ENCODE results near the gene MAGI1.

The MAGI1 gene

GRCh38 chr3:65939184-65939583 lies 99.5 kb downstream of the MAGI1 start:
- DNase-seq, result no peak

GRCh38 chr3:65938676-65939075 lies 100.0 kb downstream of the MAGI1 start:
- no peak for DNase-seq

- DNase-seq, result no peak
These were observed 100.6 kb downstream of the MAGI1 start for GRCh38 chr3:65938147-65938546.

DNA sequence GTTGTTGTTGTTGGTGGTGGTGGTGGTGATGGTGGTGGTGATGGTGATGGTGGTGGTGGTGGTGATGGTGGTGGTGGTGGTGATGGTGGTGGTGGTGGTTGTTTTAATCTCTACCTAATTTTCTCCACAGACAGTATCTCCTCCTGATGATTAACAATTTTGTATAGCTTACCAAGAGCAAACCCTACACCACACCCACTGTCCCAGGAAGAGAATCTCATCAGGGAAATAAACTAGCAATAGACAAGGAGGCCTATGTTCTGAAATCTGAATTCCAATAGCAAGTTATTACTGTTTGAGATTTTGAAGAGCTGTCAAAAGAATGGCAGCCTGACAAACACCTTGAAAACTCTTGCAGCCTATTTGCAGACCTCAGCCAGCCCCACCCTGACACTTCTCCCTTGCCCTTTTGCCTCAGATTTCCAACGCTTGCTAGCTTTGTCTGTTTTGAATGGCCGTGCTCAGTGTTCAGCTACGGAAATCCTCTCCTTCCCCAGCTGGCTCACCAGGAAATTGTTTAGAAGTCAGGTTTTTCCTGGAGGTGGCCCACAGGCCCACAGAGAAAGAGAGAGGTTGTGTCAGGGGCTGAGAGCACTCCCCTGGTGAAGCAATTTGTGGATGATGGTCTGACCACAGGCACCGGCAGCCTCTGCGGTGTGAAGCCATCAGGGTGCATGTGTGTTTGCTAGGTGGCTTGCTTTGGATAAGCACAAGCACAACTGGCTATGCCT lies 101.6 kb downstream of the MAGI1 start:
- DNase-seq, result no peak

GRCh38 chr3:65935724-65936123 lies 103.0 kb downstream of the MAGI1 start:
- DNase-seq, result no peak

GRCh38 chr3:65930648-65931047 lies 108.1 kb downstream of the MAGI1 start:
- no peak for DNase-seq

- no peak for DNase-seq
These were observed 110.6 kb downstream of the MAGI1 start for GRCh38 chr3:65928110-65928509.

DNA sequence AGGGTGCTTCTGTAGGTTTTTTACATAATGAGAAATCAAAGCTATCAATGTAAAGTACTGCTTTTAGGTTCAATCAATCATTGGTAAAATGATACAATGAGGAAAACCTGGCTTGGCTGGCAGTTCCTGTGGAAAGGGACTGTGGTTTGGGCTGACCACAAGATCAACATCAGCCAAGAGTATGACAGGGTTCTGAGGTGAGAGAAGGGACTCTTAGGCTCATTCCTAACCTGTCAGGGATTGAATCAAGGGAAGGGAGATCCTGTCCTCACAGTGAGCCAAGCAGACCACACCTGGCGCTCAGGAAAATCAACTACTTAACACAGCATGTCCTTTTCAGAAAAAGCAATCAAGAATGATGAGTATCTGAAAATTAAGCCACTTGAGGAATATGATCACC lies 111.1 kb downstream of the MAGI1 start:
- no peak for DNase-seq

DNA sequence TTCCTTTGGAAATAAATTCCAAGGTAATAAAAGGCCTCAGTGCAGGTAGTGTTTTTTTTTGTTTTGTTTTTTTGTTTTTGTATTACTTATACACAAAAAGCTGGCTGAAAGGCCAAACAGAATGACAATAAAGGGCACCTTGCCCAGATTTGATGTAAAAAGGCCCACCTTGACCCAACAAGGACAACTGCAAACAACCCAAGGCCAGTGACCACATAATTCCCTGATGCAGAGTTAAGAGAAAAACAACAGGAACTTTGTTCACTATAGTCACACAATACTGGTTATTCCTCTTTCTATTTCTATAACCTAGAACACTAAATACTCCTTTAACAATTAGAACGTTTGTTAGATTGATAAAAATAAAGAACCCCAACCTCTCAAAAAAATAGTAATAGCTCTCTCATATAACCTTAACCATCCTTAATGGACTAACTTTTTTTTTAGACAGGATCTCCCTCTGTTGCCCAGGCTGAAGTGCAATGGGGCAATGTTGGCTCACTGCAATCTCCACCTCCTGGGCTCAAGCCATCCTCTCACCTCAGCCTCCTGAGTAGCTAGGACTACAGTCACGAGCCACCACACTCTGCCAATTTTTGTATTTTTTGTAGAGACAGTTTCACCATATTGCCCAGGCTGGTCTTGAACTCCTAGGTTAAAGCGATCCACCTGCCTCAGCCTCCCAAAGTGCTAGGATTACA lies 113.3 kb downstream of the MAGI1 start:
- DNase-seq, result no peak

GRCh38 chr3:65924762-65925161 lies 114.0 kb downstream of the MAGI1 start:
- DNase-seq, result no peak

- no peak for DNase-seq
These were observed 116.3 kb downstream of the MAGI1 start for GRCh38 chr3:65922441-65922840.

DNA sequence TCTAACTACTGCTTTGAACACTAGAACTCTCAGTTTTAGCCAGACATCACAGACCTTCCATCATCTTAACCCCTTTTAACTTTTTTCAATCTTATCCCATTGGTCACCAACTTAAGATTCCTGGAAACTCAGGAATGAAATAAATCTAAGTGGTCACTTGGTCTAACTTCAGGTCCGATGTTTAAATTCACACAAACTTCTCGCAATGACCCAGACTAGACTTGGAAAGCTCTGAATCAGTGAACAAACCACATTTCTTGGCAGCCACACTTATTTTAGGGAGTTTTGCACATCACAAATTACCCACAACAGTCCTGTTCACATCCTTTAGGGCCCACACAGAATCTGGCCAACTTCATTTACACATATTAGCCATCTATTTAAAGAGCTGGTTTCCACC lies 118.9 kb downstream of the MAGI1 start:
- DNase-seq, result no peak

- DNase-seq, result no peak
These were observed 123.2 kb downstream of the MAGI1 start for GRCh38 chr3:65915477-65915876.

DNA sequence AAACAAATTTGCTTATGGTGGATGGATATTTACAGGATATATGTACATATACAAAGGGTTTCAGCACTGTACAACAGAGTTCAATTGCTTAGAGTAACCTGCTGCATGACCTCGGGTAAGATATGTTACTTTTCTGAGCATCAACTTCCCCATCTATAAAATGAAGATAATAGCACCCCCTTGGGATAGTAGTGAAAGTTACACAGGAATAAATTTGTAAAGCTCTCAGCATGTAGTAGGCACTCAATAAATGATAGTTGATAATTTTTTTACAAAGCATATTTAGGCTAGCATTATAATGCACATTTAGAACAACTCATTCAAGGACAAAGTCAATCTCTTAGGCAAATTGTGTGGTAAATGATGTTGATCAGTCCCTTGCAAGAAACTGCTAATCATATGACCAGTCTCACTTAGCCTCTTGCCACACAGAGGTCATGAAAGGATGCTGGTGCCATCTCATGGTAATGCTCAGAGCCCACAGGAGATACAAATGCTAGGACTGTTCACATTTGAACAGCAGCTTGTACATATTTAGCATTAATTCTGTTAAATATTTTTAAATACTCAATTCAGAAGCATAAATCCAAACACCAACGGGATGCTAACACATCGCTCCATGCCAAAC lies 123.9 kb downstream of the MAGI1 start:
- DNase-seq, result no peak

DNA sequence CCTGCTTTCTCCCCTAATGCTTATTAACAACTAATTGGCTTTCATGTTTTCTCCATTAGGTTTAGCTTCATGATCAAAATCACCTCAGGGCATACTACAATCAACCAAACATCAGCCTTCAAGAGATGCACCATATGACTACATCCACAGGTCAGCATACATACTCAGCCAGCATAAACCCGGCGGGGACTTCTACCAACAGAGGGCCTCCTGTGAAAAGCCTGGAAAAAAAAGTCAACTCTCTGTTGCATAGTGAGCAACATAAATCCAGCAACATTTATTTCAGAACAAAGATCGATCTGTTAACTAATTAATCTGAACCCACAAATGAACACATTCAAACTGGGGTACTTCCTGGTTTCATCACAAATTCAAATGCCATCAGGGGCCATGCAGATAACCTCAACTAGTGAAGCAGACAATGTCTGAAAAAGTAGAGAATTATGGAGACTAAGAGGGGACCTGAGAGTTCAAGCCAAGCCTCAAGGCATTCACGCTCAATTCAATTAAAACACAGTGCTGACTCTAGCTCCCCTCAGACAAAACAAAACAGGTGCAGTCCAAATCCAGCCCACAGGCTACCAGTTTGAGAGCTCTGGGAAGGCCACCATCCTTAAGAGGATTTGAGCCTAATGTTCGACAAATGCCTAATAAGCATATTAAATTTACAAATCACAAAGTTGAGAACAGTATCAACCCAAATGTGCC lies 124.5 kb downstream of the MAGI1 start:
- no peak for DNase-seq

GRCh38 chr3:65912647-65913046 lies 126.1 kb downstream of the MAGI1 start:
- DNase-seq, result no peak

DNA sequence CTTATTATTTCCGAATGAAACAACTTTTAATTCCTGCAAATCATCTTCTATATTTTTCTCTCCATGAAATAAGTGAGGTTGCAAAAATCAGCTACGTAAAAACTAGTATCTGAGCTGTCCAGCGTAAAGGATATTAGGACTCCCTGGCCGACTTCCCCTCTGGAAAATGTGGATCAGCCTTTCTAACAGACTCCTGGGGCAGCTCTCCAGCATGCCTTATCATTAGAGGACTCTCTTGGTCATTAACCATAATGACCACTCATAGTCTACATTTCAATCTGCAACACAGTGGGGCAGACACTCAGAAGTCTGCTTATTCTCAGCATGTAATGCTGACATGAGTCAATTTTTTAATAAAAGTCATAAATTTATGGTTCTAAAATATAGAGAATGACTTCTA lies 130.1 kb downstream of the MAGI1 start:
- no peak for DNase-seq

DNA sequence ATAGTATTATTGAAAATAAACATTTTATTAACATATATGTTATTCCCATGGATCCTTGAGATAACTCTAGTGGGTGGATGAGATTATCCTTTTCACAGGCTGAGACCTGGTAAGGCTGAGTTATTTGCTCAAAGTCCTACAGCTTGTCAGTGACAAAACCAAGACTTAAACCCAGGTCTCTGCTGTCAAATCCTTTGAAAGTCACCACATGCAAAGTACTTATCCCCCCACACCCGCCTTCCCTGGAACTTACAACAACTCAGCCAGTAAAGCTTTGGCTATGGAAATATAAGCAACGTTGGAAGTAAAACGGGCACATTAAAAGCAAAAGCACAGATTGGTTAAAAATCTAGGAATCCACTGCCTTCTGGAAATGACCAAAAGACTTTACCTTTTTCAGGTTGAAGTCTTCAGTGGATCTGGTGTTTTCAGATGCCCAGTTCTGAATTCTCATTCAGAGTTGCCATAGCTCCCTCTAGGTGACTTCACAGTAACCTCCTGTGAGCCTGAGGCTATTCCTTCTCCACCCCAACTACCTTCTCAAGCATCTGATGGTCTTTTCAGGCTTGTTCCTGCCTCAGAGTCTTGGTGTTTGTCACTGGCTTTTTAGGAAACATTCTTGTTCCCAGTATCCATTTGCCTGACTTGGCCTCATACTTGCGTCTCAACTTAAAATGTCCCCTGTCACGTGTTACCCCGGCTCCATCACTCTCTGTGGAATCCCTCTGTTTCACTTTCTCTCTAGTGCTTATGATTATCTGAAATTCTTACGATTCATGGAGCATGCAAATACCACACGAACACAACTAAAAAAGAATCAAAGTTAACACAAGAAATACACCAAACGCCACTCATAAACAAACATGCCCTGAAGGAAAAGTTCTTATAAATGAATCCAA lies 131.2 kb downstream of the MAGI1 start:
- peak; percentile 44 for DNase-seq

- DNase-seq, result no peak
These were observed 132.9 kb downstream of the MAGI1 start for GRCh38 chr3:65905771-65906170.

DNA sequence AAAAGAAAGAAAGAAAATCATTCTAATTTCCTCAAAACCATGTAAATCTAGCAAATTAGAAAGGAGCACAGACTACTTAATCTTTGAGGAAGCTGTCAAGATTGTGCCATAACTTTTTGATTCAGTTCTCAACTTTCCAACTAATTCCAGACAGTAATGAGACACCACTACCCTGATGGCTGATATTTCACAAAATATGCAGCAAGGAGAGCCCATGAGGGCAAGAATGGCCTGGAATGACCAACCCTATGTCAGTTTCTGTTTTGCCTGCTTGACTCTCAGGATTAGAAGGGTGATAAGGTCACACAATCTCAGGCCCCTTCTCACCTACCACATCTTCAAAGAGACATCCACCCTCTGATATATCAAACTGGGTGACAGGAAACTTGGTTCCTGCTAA lies 134.7 kb downstream of the MAGI1 start:
- DNase-seq, result no peak

GRCh38 chr3:65902304-65902793 lies 136.4 kb downstream of the MAGI1 start:
- peak; percentile 10 for DNase-seq

GRCh38 chr3:65901226-65901625 lies 137.5 kb downstream of the MAGI1 start:
- no peak for DNase-seq
